ENCODE measurements around the gene PIGP. TPM values are rescaled to one million over a fixed set of nuclear protein-coding genes. Genes with fewer than 3 reads are reported as not detected.

Gene PIGP
- total and polyA plus RNA-seq, 9 of the 15 experiments (the other 6 are each of a cell fraction or from before 2014, with no cell fraction given) = 18.3 to 122 (median 35.6) TPM

DNA sequence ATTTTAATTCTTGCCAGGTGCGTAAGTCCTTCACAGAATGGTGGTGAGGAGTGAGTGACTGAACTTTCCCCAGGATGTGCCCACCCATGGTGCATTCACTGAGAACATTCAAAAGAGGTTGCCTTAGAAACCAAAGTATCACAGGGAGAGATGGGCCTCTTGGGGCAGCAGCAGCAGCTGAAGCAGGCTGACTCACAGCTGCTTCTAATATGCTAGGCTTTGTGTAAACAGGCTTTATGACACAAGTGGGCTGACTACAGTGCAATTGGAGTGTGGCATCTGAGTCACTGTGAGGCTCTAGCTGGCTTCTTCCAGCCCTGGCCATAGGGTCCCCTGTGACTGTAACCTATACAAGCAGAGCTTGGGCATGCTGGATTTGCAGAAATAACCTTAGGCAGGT lies 12.6 kb downstream of the PIGP start:
- Histone ChIP-seq H2AFZ (ENCODE audit: low read depth, low read length) (no peak overlapping the region), H3K9me3 (replicated peaks; ENCODE audit: control insufficient read depth, insufficient read depth, low read depth, low read length) (no peaks in the 10 kb centered on the region), H3K79me2 (ENCODE audit: control insufficient read depth, insufficient read depth, low read length) (no peaks in the 10 kb centered on the region), H3K36me3 (ENCODE audit: control insufficient read depth, insufficient read depth, low read length) (no peaks in the 10 kb centered on the region), H3K9me1 (ENCODE audit: control insufficient read depth, insufficient read depth, low read length) (no peaks in the 10 kb centered on the region), H3K4me1 (replicated peaks in 1 of 2; ENCODE audit: control insufficient read depth in 2 of 2, insufficient read depth in 2 of 2, low read length in 2 of 2) (no peaks in the 10 kb centered on the region; a peak in 1 of 5 replicates), H3K27me3 (ENCODE audit: control insufficient read depth in 2 of 2, insufficient read depth in 2 of 2, low read length in 2 of 2) (no peaks in the 10 kb centered on the region), H3K9ac (ENCODE audit: insufficient read depth in 1 of 2, low read depth in 2 of 2, low read length in 2 of 2) (no peak overlapping the region), H3K4me2 (ENCODE audit: insufficient read depth, low read length) (no peak overlapping the region), H3K4me3 (no peak overlapping the region), H4K20me1 (replicated peaks; ENCODE audit: control insufficient read depth, insufficient read depth, low read length) (no peaks in the 10 kb centered on the region), H3K27ac (ENCODE audit: extremely low read depth, low read depth, low read length) (no peak overlapping the region)
- peak in 1 of 4 experiments; percentile 52 for DNase-seq (ENCODE audit: extremely low read depth in 1 of 4, low spot score in 3 of 4)
- POLR2A ChIA-PET = interaction anchor here (1.1 to 1.8 kb wide), 2 partner anchors 11 to 33 kb away, joined by 3 to 9 read pairs; no protein-coding TSS in a partner anchor
- CTCF ChIA-PET (ENCODE audit: low intra/inter-chr PET ratio) = no interaction called here
- peak; percentile 64 for FAIRE-seq
- peak; percentile 58 for ATAC-seq
- 75% methylated on average over 1 of the region's 1 CpG for WGBS (ENCODE audit: insufficient coverage, low coverage, missing lambda C conversion rate)
- no TSS peak for BruUV-seq (replicated peaks)
- in situ Hi-C loops (cut with MboI) = no loop called here
- intact Hi-C loops (cut with micrococcal nuclease) = no loop called here
- TF ChIP-seq DLX4 (CRISPR knock-in tag; IDR thresholded peaks at IDR 0.05) (no peak), JUND (IDR thresholded peaks at IDR 0.05; ENCODE audit: borderline replicate concordance, low read depth, low read length) (peak; percentile 70), JUND (tag; IDR thresholded peaks at IDR 0.05; ENCODE audit: borderline replicate concordance, low read depth, low read length) (peak; percentile 65; the same call in 1 of the 3 replicates), ZNF12 (CRISPR knock-in tag; IDR thresholded peaks at IDR 0.05) (0 out of 2 replicates have a peak, but pooled peaks have one; percentile 36), SMARCA4 (IDR thresholded peaks at IDR 0.05) (peak; percentile 26; the same call in 1 of the 2 replicates), OTX1 (CRISPR knock-in tag; IDR thresholded peaks at IDR 0.05) (no peak), PHF21A (IDR thresholded peaks at IDR 0.05; ENCODE audit: borderline replicate concordance, low read depth) (no peak), ATF7 (IDR thresholded peaks at IDR 0.05) (0 out of 2 replicates have a peak, but pooled peaks have one; percentile 23), TAF9B (IDR thresholded peaks at IDR 0.05; ENCODE audit: partially characterized antibody) (no peak), ETS2 (tag; IDR thresholded peaks at IDR 0.05; ENCODE audit: borderline replicate concordance, poor library complexity, severe bottlenecking) (no peak), CEBPG (CRISPR knock-in tag; IDR thresholded peaks at IDR 0.05) (no peak), CEBPG (tag; conservative IDR thresholded peaks at IDR 0.05 in 1 of 2, IDR thresholded peaks at IDR 0.05 in 1 of 2) (0 out of 4 replicates have a peak, but pooled peaks of 1 of the 2 experiments have one; percentile 14), ILK (tag; IDR thresholded peaks at IDR 0.05; ENCODE audit: borderline replicate concordance, low read depth) (no peak), PPARD (CRISPR knock-in tag; IDR thresholded peaks at IDR 0.05) (no peak), DPF2 (IDR thresholded peaks at IDR 0.05) (peak; percentile 27; the same call in 1 of the 2 replicates), HNRNPH1 (optimal IDR thresholded peaks at IDR 0.05; ENCODE audit: low read depth, low read length) (no peak), ZNF79 (CRISPR knock-in tag; IDR thresholded peaks at IDR 0.05; ENCODE audit: low read depth) (no peak), MBD1 (CRISPR knock-in tag; IDR thresholded peaks at IDR 0.05) (no peak), RFX1 (IDR thresholded peaks at IDR 0.05) (peak; percentile 66), LARP7 (IDR thresholded peaks at IDR 0.05) (no peak), BHLHE40 (IDR thresholded peaks at IDR 0.05; ENCODE audit: low read length) (peak; percentile 28; the same call in 1 of the 2 replicates)
- TF ChIP-seq, protein P1, sequence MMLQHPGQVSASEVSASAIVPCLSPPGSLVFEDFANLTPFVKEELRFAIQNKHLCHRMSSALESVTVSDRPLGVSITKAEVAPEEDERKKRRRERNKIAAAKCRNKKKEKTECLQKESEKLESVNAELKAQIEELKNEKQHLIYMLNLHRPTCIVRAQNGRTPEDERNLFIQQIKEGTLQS (IDR thresholded peaks at IDR 0.05) = peak; percentile 79
- TF ChIP-seq, protein P1 (CRISPR knock-in tag; conservative IDR thresholded peaks at IDR 0.05) = no peak

All from K562 (cell line).